Liver (tissue), 9 donors: ENCODE measurements around the gene TMEM61. TPM values are rescaled to one million over a fixed set of nuclear protein-coding genes. Genes with fewer than 3 reads are reported as not detected.
A peak's percentile ranks its signal among the peaks of the same experiment; 100 is the strongest.
"Not testable (repeated sequence)": the region's sequence is repeated elsewhere in the genome, so short reads cannot be mapped to it uniquely, and the experiment has no call there.

Experiments used
- DNase-seq: peaks from one replicate; pipeline ENCODE4 v3.0.0-alpha.2; 2017; ENCODE audit warnings: low spot score
- H3K27ac ChIP-seq, 2 donors: one replicate each; pipeline ENCODE4 v1.7.0; 2013; ENCODE audit warnings: inconsistent platforms in 2 of 2, low read length in 2 of 2, control low read depth in 1 of 2, low read depth in 1 of 2, mild to moderate bottlenecking in 1 of 2
- H3K27me3 ChIP-seq, 4 donors: one replicate each; pipeline versions ENCODE4 v1.6.1 to v1.7.0; 2013; ENCODE audit warnings: low read length in 3 of 4, inconsistent platforms in 1 of 4, mild to moderate bottlenecking in 1 of 4, moderate library complexity in 1 of 4; ENCODE audit not compliant: control insufficient read depth in 4 of 4, insufficient read depth in 4 of 4
- H3K36me3 ChIP-seq, 4 donors: one replicate each; pipeline versions ENCODE4 v1.6.1 to v1.7.0; 2013; ENCODE audit warnings: low read length in 3 of 4, mild to moderate bottlenecking in 3 of 4, low read depth in 1 of 4, moderate library complexity in 1 of 4; ENCODE audit not compliant: control insufficient read depth in 4 of 4, insufficient read depth in 3 of 4
- H3K4me1 ChIP-seq, 4 donors: one replicate each; pipeline versions ENCODE4 v1.6.1 to v1.7.0; 2013; ENCODE audit warnings: low read length in 3 of 4, mild to moderate bottlenecking in 3 of 4, moderate library complexity in 1 of 4; ENCODE audit not compliant: control insufficient read depth in 4 of 4, insufficient read depth in 4 of 4
- H3K4me3 ChIP-seq, 3 donors: one replicate each; pipeline versions ENCODE4 v1.6.1 to v1.7.0; 2013; ENCODE audit warnings: low read length in 3 of 3, control low read depth in 1 of 3, low read depth in 1 of 3, mild to moderate bottlenecking in 1 of 3
- H3K9ac ChIP-seq, 2 donors: one replicate each; pipeline ENCODE4 v1.7.0; 2013; ENCODE audit warnings: low read length in 2 of 2, mild to moderate bottlenecking in 2 of 2, moderate library complexity in 2 of 2, control low read depth in 1 of 2, low read depth in 1 of 2
- H3K9me3 ChIP-seq, 4 donors: one replicate each; pipeline versions ENCODE4 v1.6.1 to v1.7.0; 2013; ENCODE audit warnings: low read length in 3 of 4; ENCODE audit not compliant: control insufficient read depth in 4 of 4
- ATF3 ChIP-seq: IDR thresholded peaks from 2 replicates; pipeline ENCODE4 v1.6.1; 2016; ENCODE audit warnings: antibody characterized with exemption
- CTCF ChIP-seq: fragments of 150-350 bp; IDR thresholded peaks from 2 replicates; pipeline ENCODE4 v1.5.1; 2017; ENCODE audit warnings: improper control_type of control experiment, low read depth, low read length; ENCODE audit not compliant: missing input control
- EGR1 ChIP-seq, 2 donors: IDR thresholded peaks; 2 replicates each; pipeline ENCODE4 v1.6.1; 2016 to 2018; ENCODE audit warnings: antibody characterized with exemption in 2 of 2, low read depth in 2 of 2
- FOXA1 ChIP-seq: IDR thresholded peaks from 2 replicates; pipeline ENCODE4 v1.6.1; 2016; ENCODE audit warnings: antibody characterized with exemption
- FOXA2 ChIP-seq: IDR thresholded peaks from 2 replicates; pipeline ENCODE4 v1.6.1; 2016; ENCODE audit warnings: antibody characterized with exemption
- GABPA ChIP-seq, 2 donors: IDR thresholded peaks in 1 of 2; conservative IDR thresholded peaks in 1 of 2; 2 replicates each; pipeline ENCODE4 v1.6.1; 2016; ENCODE audit warnings: antibody characterized with exemption in 2 of 2, mild to moderate bottlenecking in 1 of 2, moderate library complexity in 1 of 2
- HNF4A ChIP-seq, 2 donors: conservative IDR thresholded peaks; 2 replicates each; pipeline ENCODE4 v1.6.1; 2016; ENCODE audit warnings: antibody characterized with exemption in 2 of 2, mild to moderate bottlenecking in 2 of 2
- HNF4G ChIP-seq: IDR thresholded peaks from 2 replicates; pipeline ENCODE4 v1.6.1; 2016; ENCODE audit warnings: antibody characterized with exemption
- JUND ChIP-seq, 2 donors: IDR thresholded peaks; 2 replicates each; pipeline ENCODE4 v1.6.1; 2016; ENCODE audit warnings: antibody characterized with exemption in 2 of 2
- NR2F2 ChIP-seq: IDR thresholded peaks from 2 replicates; pipeline ENCODE4 v1.6.1; 2016; ENCODE audit warnings: antibody characterized with exemption
- RAD21 ChIP-seq, 2 donors: IDR thresholded peaks; 2 replicates each; pipeline ENCODE4 v1.6.1; 2016; ENCODE audit warnings: antibody characterized with exemption in 2 of 2, mild to moderate bottlenecking in 2 of 2
- REST ChIP-seq: IDR thresholded peaks from 2 replicates; pipeline ENCODE4 v1.6.1; 2016; ENCODE audit warnings: antibody characterized with exemption, mild to moderate bottlenecking
- RXRA ChIP-seq, 2 donors: IDR thresholded peaks; 2 replicates each; pipeline ENCODE4 v1.6.1; 2017 to 2018; ENCODE audit warnings: antibody characterized with exemption in 2 of 2, mild to moderate bottlenecking in 1 of 2
- SP1 ChIP-seq: IDR thresholded peaks from 2 replicates; pipeline ENCODE4 v1.6.1; 2018; ENCODE audit warnings: antibody characterized with exemption, mild to moderate bottlenecking
- TAF1 ChIP-seq: conservative IDR thresholded peaks from 2 replicates; pipeline ENCODE4 v1.6.1; 2016; ENCODE audit warnings: antibody characterized with exemption, mild to moderate bottlenecking
- YY1 ChIP-seq: IDR thresholded peaks from 2 replicates; pipeline ENCODE4 v1.6.1; 2016; ENCODE audit warnings: antibody characterized with exemption, mild to moderate bottlenecking
- ZBTB33 ChIP-seq: IDR thresholded peaks from 2 replicates; pipeline ENCODE4 v1.6.1; 2016; ENCODE audit warnings: antibody characterized with exemption
- WGBS: extraction: QIAGEN DNeasy Blood & Tissue Kit; methylation state at CpG from one replicate; pipeline ENCODE4 v1.1.7; 2013; 5-methylcytosine and 5-hydroxymethylcytosine counted together
- polyA plus RNA-seq, 2 donors: library from polyadenylated mRNA; stranded (reverse) in 1 of 2; unstranded in 1 of 2; fragments of 200-250 nt in 1 of 2; fragments of >200 nt in 1 of 2; fragmentation: Nextera tagmentation in 1 of 2; extraction: Ambion mirVana in 1 of 2; gene quantifications; one replicate each; pipeline versions ENCODE4 v1.2.1 to v1.2.3, GENCODE V29; 2013 to 2015
- total RNA-seq, 2 donors: library from RNA; depleted of rRNA; stranded (reverse); fragments of >200 nt; gene quantifications; one replicate each; pipeline ENCODE4 v1.2.3, GENCODE V29; 2014
- TF ChIP-seq, protein P1 (sequence below): IDR thresholded peaks from 2 replicates; pipeline ENCODE4 v1.6.1; 2016; ENCODE audit warnings: antibody characterized with exemption
- donor health status: healthy.
- donor health status: healthy.
- donor health status: healthy.
- donor health status: healthy.
- donor health status: healthy.

The TMEM61 gene
- total and polyA plus RNA-seq, 4 donors, result not detected

DNA sequence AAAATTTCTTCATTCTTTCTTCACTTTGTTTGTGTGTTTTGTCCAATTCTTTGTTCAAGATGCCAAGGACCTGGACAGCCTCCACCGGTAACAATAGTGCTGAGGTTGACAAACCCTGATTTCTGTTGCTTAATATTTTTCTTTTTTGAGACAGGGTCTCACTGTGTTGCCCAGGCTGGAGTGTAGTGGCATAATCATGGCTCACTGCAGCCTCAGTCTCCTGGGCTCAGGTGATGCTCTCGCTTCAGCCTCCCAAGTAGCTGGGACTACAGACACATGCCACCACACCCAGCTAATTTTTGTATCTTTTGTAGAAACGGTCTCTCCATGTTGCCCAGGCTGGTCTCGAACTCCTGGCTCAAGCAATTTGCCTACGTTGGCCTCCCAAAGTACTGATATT, 16.6 kb upstream of the TMEM61 start:
- not testable (repeated sequence) for H3K9ac ChIP-seq, H3K9me3 ChIP-seq, H3K27me3 ChIP-seq, H3K36me3 ChIP-seq, H3K27ac ChIP-seq, H3K4me3 ChIP-seq, DNase-seq, H3K4me1 ChIP-seq
- 92% methylated on average over 5 of the region's 5 CpGs for WGBS

DNA sequence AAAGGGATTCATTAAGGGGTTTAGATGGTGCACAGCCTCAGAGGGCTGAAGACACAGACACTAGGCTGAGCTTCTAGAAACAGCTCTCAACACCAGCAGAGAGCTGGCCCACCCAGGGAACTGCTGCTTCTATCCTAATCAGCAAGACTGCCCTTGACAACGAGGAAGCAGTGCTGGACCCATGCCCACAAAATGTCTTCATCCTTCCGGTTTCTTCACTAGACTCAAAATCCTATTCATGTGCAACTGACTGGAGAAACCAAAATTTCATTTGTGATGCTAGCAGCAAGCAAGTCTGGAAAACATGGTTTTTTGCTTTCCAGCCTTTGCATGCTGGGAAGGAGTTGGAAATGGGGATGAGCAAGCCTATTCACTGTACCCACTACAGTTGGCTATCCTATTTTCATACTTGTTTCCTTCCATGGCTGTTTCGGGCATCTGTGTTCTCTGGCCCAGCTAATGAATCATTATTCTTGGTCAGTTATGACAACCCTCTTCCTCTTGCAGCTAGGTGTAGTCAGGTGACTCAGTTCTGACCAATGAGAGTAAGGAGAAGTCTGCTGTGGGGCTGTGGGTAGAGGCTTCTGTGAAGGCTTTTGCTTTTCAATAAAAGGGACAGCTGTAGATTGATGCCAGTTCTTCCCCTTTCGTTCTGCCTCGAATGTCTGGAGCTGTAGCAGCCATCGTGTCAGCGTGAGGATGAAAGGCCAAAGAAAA, 14.6 kb upstream of the TMEM61 start:
- 66% methylated on average over 7 of the region's 7 CpGs for WGBS

More for the DNA sequence above, 14.6 kb upstream of the TMEM61 start:
- DNase-seq, result no peak
- Histone ChIP-seq H3K4me1 (no peaks in the 10 kb centered on the region), H3K36me3 (no peaks in the 10 kb centered on the region), H3K4me3 (no peak overlapping the region), H3K9me3 (no peaks in the 10 kb centered on the region), H3K9ac (no peak overlapping the region), H3K27me3 (no peaks in the 10 kb centered on the region), H3K27ac (peak overlapping the region in 1 of 2 donors; percentile 18)
- TF ChIP-seq, protein P1, sequence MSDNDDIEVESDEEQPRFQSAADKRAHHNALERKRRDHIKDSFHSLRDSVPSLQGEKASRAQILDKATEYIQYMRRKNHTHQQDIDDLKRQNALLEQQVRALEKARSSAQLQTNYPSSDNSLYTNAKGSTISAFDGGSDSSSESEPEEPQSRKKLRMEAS, result no peak
- TF ChIP-seq HNF4G (no peak), JUND (IDR thresholded peaks at IDR 0.05) (no peak), FOXA2 (no peak), GABPA (IDR thresholded peaks at IDR 0.05 in 1 of 2, conservative IDR thresholded peaks at IDR 0.05 in 1 of 2) (no peak), TAF1 (no peak), SP1 (no peak), ATF3 (no peak), REST (no peak), ZBTB33 (no peak), NR2F2 (no peak), HNF4A (conservative IDR thresholded peaks at IDR 0.05) (no peak), RXRA (IDR thresholded peaks at IDR 0.05) (no peak), CTCF (no peak), EGR1 (IDR thresholded peaks at IDR 0.05; ENCODE audit: low read depth in 2 of 2) (no peak), RAD21 (IDR thresholded peaks at IDR 0.05) (no peak), YY1 (no peak), FOXA1 (no peak)
